Medulla oblongata (tissue), 1 donor: ENCODE data around the gene TOM1.
A peak's percentile ranks its signal among the peaks of the same experiment; 100 is the strongest.

Source experiments
- DNase-seq: peaks from one replicate; pipeline ENCODE4 v3.0.0-alpha.2; 2015; ENCODE audit errors: extremely low spot score

The TOM1 gene

DNA sequence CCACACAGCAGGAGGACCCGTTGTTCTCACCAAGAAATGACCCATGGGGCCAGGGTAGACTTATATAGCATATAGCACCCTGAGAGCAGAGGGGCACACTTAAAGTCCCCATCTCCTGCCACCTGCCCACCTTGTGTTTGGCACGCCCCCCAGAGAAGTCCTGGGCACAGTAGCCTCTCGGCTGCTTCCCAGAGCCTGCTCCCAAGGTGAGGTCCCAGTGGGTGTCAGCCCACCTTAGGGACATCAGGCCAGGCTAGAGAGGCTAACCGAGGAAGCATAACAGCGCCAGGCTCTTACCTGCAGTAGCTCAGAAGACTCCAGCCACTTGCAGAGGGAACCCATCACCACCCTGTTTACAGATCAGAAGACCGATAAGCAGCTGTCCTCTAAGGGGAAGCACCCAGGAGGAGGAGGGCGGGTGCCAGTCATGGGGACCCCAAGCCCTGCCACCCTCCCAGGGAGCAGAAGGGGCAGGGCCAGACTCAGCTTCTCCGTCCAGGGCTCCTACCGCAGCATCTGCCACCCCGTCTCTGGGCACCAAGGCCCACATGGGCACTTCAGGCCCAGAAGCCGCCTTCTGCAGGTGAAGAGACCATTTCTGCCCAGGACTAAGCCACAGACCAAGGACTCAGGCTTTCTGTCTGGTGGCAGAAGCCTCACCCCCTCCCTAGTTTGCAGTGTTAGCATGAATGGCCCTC is 46.3 kb downstream of the TOM1 start:
- no peak for DNase-seq

DNA sequence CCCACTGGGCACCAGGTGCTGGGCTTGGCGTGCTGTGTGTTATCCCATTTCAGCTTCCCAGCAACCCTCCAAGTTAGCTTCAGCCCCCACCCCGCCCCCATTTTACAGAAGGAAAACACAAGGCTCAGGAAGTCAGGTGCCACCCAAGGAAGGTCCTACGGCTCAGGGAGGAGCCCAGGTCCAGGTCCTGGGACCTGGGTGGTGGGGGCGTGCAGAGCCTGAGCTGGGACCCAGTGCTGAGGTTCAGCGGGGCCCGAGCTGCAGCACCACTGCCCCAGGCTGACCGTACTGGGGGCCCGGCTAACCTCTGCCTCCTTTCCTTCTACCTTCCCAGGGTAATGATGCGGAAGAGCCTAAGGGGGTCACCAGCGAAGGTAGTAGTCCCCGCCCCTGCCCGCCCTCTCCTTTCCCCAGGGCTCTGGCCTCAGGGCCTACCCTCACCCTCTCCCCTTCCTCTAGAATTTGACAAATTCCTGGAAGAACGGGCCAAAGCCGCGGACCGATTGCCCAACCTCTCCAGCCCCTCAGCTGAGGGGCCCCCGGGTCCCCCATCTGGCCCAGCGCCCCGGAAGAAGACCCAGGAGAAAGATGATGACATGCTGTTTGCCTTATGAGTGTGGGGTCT is 47.0 kb downstream of the TOM1 start:
- DNase-seq = no peak

DNA sequence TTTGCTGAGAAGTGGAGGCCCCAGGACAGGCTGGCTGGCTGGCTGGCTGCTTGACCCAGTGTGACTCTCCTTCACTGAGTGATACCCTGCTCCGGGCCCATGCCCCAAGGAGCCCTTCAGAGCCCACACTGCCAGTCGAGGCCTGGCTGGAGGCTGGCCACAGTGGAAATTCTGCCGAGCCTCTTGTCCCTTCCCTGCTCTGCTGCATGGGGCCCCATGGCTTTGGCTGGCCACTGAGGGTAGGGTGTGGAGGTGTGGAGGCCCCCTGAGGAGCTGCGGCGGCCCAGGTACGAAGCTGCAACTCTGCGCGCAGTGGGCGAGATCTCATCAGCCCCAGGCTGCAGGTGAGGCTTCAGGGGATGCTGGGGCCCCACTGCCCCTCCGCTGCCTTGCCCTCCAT is 47.8 kb downstream of the TOM1 start:
- no peak for DNase-seq

DNA sequence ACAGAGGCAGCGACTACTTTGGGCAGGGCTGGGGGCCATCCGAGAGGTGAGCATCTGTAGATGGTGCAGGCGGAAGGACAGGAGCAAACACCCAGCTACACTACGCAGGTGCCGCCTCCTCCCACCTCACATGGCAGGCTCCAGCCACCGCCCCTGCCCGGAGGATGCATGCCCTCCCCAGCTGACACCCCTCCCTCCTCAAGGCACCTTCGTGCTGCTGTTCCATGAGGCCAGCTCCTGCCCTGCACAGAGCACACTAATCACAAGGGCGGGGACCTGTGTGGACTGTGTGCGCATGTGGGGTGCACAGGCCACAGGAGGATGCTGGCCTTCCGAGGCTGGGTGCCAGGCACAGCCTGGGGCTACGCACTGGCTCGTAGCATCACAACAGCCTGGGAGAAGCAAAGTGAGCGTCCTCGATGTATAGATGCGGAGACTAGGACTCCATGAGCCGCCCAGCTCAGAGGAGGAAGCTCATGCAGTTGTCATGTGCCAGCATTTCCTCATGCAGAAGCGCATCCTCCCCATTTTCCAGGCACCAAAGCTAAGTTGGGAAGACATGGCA is 48.4 kb downstream of the TOM1 start:
- no peak for DNase-seq

DNA sequence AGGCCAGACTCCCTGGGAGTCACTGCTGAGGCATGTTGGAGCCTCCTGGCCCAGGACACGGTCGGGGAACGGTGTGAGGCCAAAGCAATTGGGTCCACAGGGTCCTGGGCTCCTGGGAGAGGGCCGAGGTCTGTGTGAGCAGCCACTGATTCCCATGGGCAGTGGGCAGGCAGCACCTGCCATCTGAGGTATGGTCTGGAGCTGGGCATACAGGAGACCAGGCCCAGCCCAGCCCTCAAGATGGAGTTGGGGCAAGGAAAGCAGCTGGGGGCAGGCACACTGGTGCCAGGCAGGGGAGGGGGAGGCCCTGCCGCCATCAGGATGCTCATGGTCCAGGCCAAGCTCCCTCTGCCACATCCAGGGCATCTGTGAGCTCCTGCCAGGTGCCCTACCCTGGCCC is 49.0 kb downstream of the TOM1 start:
- DNase-seq = no peak

DNA sequence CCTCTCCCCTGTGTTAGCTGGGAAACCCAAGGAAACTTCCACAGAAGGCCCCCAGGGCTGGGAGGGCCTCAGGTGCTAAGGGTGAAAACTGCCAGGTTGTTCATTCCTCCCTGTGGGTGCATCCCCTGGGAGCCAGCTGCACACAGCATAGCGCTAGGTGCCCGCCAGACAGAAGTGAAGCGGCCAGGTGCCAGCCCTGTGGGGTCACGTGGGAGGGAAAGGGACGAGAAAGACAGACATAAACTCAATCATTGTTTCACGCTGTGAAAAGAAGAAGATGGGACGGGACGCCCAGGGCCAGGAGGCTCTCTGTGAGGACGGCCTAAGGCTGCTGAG is 49.6 kb downstream of the TOM1 start:
- DNase-seq = no peak

DNA sequence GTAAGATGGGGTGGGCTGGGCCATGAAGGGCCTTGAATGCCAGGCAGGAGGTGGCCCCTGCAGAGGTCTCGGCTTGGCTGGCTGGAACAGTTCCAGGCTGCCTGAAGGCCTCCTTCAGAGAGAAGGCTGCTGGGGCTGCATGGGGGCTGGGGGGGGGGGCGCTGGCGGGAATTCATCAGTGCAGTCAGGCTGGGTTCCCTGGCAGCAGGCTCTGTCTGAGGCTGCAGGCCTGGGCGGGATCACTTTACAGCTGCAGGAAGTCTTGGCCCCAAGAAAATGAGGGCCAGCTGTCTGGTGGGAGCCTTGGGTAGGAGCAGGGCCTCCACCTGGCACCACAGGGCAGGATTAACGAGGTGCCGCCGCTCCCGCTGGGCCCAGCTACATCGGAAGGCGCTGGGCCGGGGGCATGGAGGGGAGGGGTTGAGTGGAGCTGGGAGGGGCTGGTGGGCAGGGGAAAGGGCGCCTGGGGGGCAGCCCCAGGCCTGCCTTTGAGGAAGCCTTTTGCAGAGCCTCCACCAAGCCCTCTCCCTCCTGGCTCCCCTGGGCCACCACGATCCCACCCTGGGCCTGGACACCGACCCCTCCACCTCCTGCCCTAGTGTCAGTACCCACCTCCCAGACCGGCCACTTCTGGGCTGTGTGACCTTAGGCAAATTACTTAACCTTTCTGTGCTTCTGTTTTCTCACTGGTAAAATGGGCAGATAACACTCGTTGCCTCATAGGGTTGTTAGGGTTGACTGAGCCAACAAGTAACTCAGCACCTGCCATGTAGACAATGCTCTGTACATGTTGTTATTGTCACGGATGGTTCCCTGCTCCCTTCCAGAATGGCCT is 50.2 kb downstream of the TOM1 start:
- peak; percentile 10 for DNase-seq

DNA sequence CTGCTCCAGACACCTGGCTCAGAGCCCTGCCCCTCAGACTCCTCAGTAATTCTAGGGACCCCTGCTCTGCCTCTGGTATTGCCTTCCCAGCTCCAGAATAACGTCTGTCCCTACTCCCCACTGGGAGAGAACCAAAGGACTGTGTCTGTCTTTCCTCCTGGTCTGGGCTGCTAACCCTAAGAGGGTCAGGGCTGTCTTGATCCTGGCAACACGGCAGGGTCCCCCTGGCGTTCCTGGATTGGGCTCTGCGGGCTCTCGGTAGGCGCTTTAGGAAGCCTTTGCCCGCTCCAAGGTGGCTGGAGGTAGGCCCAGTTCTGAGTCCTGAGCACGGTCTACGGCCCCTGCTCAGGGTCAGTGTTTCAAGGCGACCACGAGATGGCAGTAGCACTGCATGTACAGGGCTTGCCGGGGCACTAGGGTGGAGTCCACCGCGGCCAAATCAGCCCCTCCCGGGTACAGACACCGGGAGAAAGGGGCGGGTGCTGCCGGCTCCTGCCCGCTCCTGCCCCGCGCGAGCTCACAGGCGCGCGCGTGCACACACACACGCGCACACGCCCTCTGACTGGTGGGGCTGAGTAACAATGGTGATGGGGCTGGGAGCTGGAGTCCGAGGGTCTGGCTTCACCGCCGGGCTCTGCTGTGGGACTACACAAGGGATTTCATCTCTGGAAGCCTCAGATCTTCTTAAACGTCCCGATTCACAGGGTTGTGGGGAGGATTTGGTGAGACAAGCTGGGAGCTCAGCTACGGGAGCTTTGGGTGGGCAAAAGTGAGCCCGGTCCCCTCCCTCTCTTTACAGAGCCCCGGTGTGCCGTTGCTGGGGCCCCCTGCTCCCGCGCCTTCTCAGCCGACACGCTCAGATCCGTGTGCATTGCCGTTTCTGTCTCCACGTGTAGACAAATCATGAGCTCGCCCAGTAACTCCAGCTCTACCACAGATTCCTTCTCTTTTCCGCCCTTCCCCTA is 51.1 kb downstream of the TOM1 start:
- DNase-seq = peak; percentile 92

DNA sequence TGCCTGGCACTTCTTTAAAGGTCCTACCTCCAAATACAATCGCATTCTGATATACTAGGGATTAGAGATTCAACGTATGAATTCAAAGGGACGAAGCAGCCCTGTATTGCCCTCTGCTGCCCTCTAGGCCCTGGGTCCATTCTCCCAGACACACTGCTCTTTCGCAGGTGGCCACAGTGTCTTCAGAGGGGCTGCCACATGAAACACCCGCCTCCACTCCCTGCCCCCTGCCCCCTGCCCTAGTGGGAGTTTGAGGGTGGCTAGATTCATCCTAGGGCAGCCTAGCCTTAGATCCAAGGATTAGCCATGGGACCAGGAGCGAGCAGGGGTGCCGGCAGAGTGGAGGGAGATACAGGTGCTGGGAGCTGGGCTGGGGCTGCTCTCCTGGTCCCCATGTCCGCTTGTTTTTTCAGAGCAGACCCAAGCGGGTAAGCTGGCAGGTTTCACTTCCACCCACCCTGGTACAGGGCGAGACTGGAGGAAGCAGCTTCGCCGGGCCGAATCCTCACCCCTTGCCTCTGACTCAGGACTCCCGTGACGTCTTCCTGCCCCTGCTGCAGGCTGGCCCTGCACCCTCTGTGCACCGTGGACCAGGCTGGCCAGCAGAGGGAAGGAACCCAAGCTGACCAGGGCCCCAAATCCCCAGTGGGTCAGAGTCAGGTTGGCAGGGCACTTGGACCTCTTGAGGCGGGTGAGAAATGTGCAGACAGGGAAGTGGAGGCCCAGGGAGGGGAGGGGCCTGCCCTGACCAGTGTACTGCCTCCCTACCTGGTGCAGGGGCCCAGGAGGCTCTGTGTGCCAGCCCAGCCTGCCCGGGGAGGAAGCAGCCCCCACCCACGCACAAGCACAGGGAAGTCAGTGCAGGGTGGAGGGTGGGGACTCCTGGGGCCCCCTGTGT is 52.8 kb downstream of the TOM1 start:
- DNase-seq = peak; percentile 82

DNA sequence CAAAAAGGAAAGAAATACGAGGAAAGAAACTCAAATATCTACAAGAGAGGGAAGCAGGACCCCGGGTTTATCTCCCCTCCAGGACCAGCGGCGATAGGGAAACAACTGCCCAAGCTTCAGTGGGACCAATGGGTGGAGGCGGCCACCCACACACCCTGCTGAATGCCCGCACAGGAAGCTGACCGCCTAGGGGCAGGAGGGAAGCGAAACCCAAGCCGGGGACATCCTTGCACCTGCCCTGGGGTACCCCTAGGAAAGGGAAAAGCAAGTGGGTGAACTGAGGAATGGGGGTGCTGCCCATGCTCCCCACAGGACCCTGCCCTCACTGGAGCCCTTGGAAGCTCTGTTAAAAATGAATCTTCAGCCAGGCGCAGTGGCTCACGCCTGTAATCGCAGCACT is 53.6 kb downstream of the TOM1 start:
- DNase-seq = peak; percentile 51

DNA sequence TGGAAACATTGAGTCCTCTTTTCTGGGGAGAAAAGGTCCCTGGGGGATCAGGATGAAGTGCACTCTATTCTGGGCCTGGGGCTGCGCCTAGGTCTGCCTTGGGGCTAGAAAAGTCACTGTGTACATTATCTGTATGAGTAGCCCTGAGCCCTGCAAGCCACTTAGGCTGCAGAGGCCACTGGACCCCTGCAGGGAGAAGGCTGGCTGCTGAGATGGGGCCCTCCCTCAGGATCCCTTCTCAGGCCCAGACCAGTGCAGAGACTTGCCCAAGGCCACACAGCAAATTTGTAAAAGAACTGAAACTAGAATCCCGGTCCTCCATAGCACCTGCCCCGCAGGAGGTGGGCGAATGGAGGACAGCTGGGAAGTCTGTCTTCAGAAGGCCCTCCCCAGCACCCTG is 54.4 kb downstream of the TOM1 start:
- no peak for DNase-seq

DNA sequence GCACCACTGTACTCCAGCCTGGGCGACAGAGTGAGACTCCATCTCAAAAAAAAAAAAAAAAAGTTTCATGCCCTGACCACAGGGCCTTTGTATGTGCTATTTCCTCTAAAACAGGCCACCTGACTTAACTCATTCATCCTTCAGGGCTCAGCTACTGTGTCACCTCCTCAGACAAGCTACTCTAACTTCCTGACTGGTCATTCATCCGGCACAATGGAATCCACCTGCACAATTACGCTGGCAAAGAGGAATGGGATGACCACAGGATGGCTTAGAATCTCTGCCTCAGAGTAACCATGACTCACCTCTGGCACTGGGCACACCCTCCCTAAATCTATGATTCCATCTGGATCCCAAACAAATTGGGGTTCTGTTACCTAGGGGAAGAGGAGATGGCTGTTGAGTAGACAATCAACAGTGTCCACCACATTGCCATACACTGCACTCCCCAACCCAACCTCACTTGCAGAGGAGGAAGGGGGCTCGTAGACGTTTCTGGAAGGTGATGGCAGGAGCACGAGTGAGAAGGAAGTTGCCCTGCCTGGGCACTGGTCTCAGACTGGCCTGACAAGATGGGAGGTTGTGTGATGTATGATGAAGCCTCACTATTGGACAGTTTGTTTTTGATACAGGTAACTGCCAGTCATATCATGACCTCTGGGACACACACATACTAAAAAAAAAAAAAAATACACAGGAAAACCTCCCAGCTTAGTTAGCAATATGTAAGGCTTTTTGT is 58.4 kb downstream of the TOM1 start:
- no peak for DNase-seq

DNA sequence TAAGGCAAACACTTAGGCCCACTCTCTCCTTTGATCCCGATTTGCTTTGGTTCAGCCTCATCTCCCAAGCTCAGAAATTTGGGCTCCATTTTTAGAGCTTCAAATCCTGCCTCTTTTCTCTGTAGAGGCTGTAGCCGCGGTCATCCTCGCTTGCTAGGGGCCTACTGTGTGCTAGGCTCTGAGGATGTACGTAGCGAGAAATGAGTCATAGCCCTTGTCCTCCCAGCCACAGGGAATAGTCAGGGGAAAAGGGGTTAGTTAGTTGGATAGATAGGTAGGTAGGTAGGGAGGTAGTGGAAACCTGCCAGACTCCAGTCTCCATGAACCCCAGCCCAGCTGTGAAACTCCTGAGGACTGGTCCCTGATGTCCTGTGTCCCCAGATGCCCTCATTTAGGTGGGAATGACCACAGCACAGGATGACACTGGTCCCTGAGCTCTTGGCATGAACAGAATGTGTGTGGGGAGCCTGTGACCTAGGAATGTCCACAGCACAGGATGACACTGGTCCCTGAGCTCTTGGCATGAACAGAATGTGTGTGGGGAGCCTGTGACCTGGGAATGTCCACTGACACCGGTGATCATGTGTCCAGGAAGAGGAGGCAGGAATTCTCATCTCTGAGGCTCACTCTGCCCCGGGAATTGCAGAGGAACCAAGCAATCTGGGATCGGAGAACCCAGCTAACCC is 59.8 kb downstream of the TOM1 start:
- no peak for DNase-seq

DNA sequence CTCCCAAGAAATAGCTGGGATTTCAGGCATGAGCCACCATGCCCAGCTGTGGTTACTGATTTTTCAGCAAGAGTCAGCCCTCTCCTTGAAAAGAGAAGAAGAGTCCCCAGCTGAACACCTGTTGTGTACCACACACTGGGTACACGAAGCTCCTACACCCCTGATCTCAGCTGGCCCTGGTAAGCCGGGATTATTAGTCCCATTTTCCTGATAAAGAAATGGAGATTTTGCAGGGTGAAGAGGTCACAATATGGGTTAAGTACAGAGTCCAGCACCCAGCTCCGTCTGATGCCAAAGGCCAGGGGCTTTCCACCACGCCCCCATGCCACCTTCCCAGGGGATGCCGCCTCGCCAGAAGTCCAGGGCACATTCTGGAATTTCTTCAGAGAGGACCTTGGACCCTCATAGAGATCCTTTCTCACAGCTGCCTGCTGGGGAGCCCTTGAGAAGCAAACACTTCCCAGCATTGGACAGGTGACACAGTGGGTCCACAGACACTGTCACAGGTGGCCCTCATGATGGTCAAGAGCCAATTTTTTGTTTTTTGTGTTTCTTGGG is 61.4 kb downstream of the TOM1 start:
- no peak for DNase-seq

DNA sequence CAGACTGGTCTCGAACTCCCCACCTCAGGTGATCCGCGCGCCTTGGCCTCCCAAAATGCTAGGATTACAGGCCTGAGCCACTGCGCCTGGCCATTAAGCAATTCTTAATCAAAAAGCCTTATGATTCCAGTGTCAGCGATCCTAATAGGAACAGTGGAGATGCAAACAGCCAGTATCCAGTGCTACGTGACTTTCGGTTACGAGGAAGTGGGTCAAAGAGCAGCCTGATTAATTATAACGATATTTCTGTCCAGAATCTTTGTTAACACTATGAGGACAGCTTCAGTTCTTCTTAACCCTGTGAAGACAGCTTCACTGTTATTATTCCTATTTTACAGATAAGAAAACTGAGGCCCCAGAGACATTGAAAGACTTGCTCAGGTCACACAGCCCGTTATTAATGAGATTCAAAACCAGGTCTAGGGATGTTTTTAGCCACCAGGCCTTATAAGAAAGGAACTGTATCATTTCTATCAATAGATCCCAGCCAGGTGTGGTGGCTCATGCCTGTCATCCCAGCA is 63.9 kb downstream of the TOM1 start:
- DNase-seq = no peak

DNA sequence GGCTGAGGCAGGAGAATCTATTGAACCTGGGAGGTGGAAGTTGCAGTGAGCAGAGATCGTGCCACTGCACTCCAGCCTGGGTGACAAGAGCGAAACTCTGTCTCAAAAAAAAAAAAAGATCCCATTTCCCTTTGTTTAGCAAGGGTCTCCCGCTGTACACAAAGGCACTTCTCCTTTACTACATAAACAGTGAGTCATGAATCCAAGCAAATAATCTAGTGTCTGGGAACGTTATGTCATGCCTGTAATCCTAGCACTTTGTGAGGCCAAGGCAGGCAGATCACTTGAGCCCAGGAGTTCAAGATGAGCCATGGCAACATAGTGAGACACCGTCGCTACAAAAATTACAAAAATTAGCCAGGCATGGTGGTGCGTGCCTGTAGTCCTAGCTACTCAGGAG is 64.5 kb downstream of the TOM1 start:
- DNase-seq = peak; percentile 36

DNA sequence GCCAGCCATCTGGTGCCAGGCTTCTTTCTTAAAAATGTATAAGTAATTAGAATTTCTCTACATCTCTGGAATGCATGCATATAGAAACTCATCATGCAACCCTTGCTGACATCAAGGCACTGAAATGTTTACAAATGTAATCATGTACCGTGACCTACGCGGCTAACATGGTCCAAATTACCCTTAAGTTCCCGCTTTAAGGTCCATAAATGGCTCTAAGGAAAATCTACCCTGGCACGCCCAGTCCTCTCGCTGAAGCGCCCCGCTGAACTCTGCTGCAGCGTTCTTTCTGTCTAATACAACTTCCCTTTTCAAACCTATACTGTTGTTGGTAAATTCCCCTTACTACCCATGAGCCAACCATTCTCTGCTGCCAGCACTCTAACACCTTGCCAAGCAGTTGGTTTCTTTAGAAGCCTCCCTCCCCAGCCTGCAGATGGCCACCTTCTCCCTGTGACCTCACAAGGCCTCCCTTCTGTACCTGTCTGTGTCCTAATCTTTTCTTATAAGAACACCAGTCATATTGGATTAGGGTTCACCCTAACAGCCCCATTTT is 67.7 kb downstream of the TOM1 start:
- peak; percentile 43 for DNase-seq

DNA sequence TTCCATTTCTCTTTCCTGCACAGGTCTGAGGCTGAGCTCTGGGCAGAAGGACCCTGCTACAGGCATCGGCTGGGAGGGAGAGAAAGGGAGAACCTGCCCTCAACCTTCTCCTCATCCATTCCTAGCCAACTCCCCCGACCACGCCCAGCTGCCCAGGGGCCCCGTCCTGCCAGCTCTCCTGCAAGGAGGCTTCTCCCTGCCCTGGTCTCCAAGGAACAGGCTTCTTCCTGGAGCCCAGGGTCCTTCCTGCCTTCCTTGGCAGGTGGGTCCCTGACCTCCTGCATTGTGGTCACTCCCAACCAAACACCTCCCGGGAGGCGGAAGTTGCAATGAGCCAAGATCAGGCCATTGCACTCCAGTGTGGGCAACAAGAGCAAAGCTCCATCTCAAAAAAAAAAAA is 68.7 kb downstream of the TOM1 start:
- DNase-seq = no peak
